OCI-LY1 (cell line): ENCODE measurements around the gene C11orf21.

Experiments
- EZH2 ChIP-seq: fragments of 200-600 bp; sonication (generic), shearing (Covaris generic); IDR thresholded peaks from 2 replicates; pipeline ENCODE4 v1.8.0; 2017; ENCODE audit warnings: borderline replicate concordance, mixed run types, mild to moderate bottlenecking, antibody characterized with exemption, low read length, moderate library complexity, mixed read lengths
- TF ChIP-seq, protein P1 (sequence below): fragments of 200-600 bp; sonication (generic), shearing (Covaris generic); IDR thresholded peaks from 2 replicates; pipeline ENCODE4 v1.5.1; 2017; ENCODE audit warnings: mild to moderate bottlenecking, antibody characterized with exemption, low read length, moderate library complexity, mixed read lengths

DNA sequence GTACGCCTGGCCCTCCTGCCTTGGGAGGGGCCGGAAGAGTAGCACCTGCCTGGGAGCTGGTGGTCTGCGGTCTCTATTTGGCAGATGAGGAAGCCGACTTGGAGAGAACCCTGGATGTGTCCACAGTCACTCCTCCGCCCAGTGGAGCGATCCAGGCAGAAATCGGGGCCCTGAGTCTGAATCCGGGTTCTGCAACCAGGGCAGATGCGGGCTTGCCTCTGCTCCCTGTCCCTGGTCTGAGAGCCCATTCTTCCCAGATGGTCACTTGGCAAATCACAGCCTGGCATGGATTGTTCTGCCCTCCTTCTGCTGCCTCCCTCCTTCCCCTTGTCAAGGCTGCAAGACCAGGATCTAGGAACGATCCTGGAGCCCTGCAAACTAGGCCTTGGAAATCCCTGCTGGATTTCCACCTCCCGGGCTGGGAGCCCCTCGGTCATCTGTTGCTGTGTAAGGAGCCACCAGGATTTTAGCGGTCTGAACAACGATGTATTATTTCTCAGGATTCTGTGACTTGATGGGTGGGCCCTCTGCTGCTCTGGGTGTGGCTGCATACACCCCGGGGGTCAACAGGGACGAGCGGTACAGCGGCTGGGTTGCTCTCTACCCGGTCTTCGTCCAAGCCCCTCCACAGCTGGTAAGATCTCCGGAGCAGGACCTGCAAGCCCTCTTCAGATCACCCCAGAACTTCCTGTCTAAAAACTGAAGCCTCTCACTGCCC lies 29.3 kb downstream of the C11orf21 start:
- TF ChIP-seq, protein P1, sequence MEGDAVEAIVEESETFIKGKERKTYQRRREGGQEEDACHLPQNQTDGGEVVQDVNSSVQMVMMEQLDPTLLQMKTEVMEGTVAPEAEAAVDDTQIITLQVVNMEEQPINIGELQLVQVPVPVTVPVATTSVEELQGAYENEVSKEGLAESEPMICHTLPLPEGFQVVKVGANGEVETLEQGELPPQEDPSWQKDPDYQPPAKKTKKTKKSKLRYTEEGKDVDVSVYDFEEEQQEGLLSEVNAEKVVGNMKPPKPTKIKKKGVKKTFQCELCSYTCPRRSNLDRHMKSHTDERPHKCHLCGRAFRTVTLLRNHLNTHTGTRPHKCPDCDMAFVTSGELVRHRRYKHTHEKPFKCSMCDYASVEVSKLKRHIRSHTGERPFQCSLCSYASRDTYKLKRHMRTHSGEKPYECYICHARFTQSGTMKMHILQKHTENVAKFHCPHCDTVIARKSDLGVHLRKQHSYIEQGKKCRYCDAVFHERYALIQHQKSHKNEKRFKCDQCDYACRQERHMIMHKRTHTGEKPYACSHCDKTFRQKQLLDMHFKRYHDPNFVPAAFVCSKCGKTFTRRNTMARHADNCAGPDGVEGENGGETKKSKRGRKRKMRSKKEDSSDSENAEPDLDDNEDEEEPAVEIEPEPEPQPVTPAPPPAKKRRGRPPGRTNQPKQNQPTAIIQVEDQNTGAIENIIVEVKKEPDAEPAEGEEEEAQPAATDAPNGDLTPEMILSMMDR = no peak
- TF ChIP-seq EZH2 = no peak
